A673 (cell line): ENCODE results near the gene GOLGA6L7. TPM values are rescaled to one million over a fixed set of nuclear protein-coding genes. Genes with fewer than 3 reads are reported as not detected.

Source experiments
- BruUV-seq: library from RNA; stranded (reverse); fragments of 400-500 nt; replicated peaks from 2 replicates; lab custom pipeline; 2021; lab: Mats Ljungman, UMichigan
- CTCF ChIA-PET: fragments of 300-600 bp; sonication (Branson Sonifier 250); formaldehyde crosslinking; loops from one replicate; lab custom pipeline; 2022; ENCODE audit warnings: antibody characterized with exemption; lab: Charles Lee
- POLR2A ChIA-PET: fragments of 300-600 bp; sonication (Branson Sonifier 250); formaldehyde crosslinking; loops from one replicate; lab custom pipeline; 2022; ENCODE audit warnings: antibody characterized with exemption; ENCODE audit not compliant: low non-redundant PET; lab: Charles Lee
- DNase-seq: peaks from one replicate; pipeline ENCODE4 v3.0.0-alpha.2; 2015; ENCODE audit warnings: low spot score
- H3K27ac ChIP-seq: fragments of 200-600 bp; sonication (generic); 2 replicates; pipeline ENCODE4 v1.5.1; 2016; ENCODE audit warnings: mixed run types, low read depth, mild to moderate bottlenecking, mixed read lengths, antibody characterized with exemption, low read length; ENCODE audit not compliant: poor library complexity, severe bottlenecking
- H3K27me3 ChIP-seq: fragments of 200-600 bp; sonication (generic); replicated peaks from 2 replicates; pipeline ENCODE4 v1.6.1; 2017; ENCODE audit warnings: mixed run types, low read depth, mild to moderate bottlenecking, mixed read lengths, antibody characterized with exemption, low read length; ENCODE audit not compliant: insufficient read depth, poor library complexity
- H3K36me3 ChIP-seq: fragments of 200-600 bp; sonication (generic); 2 replicates; pipeline ENCODE4 v1.6.1; 2016; ENCODE audit warnings: mixed run types, mild to moderate bottlenecking, mixed read lengths, antibody characterized with exemption, low read length; ENCODE audit not compliant: insufficient read depth, poor library complexity, severe bottlenecking
- H3K4me1 ChIP-seq: fragments of 200-600 bp; sonication (generic); 2 replicates; pipeline ENCODE4 v1.6.1; 2017; ENCODE audit warnings: mixed run types, mild to moderate bottlenecking, mixed read lengths, antibody characterized with exemption, low read length; ENCODE audit not compliant: insufficient read depth, poor library complexity, severe bottlenecking
- H3K4me3 ChIP-seq: fragments of 200-600 bp; sonication (generic); 2 replicates; pipeline ENCODE4 v1.5.1; 2016; ENCODE audit warnings: low read depth, mixed run types, mild to moderate bottlenecking, mixed read lengths, low read length; ENCODE audit not compliant: poor library complexity, severe bottlenecking
- H3K9me3 ChIP-seq: fragments of 200-600 bp; sonication (generic); 2 replicates; pipeline ENCODE4 v1.6.1; 2016; ENCODE audit warnings: mixed run types, low read depth, mild to moderate bottlenecking, mixed read lengths, antibody characterized with exemption, low read length; ENCODE audit not compliant: poor library complexity, severe bottlenecking
- EZH2 ChIP-seq: fragments of 200-600 bp; sonication (generic); IDR thresholded peaks from 2 replicates; pipeline ENCODE4 v1.6.1; 2017; ENCODE audit warnings: borderline replicate concordance, low read depth, mild to moderate bottlenecking, mixed read lengths, antibody characterized with exemption, low read length; ENCODE audit not compliant: poor library complexity, severe bottlenecking
- intact Hi-C: fragments of 100-400 bp; cut with micrococcal nuclease; formaldehyde crosslinking; loops from one replicate; pipeline ENCODE4 v1.10.0; 2022; ENCODE audit not compliant: unreplicated experiment
- total RNA-seq: library from RNA; stranded (reverse); gene quantifications from 2 replicates; pipeline ENCODE4 v1.2.3, GENCODE V29; 2021
- TF ChIP-seq, protein P1 (sequence below): fragments of 300-800, 200-600 bp; sonication (generic); conservative IDR thresholded peaks from 2 replicates; pipeline ENCODE4 v1.5.1; 2017; ENCODE audit warnings: low read depth, mild to moderate bottlenecking, antibody characterized with exemption, low read length, moderate library complexity, mixed read lengths

GOLGA6L7 gene
- total RNA-seq, 1 experiment from 2014 or later = not detected

DNA sequence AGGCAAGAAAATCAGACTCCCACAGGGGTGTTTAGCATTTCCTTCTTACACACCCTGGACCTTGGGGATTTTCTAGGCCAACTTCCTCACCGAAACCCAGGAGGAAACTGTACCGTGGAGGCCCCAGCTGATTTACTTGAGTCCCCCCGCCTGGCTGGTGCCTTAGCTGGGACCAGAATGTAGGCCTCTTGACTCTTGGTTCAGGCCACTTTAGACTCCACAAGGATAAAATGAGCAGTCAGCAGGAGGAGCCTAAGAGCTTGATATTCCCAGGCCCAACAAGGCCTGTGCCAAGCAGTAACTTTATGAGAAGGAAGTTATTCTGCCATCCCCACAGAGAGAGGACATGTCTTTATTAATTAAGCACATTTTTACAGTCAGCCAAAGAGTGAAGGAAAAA is 32.7 kb upstream of the GOLGA6L7 start:
- Histone ChIP-seq H3K4me1 (peaks cover 7% of the 10 kb centered on the region), H3K36me3 (no peaks in the 10 kb centered on the region), H3K4me3 (no peak overlapping the region), H3K27me3 (no peaks in the 10 kb centered on the region), H3K9me3 (no peaks in the 10 kb centered on the region), H3K27ac (no peak overlapping the region)
- DNase-seq = no peak
- ChIA-PET POLR2A (no interaction called here), CTCF (no interaction called here)
- intact Hi-C loops = no loop called here
- BruUV-seq = no TSS peak
- TF ChIP-seq, protein P1, sequence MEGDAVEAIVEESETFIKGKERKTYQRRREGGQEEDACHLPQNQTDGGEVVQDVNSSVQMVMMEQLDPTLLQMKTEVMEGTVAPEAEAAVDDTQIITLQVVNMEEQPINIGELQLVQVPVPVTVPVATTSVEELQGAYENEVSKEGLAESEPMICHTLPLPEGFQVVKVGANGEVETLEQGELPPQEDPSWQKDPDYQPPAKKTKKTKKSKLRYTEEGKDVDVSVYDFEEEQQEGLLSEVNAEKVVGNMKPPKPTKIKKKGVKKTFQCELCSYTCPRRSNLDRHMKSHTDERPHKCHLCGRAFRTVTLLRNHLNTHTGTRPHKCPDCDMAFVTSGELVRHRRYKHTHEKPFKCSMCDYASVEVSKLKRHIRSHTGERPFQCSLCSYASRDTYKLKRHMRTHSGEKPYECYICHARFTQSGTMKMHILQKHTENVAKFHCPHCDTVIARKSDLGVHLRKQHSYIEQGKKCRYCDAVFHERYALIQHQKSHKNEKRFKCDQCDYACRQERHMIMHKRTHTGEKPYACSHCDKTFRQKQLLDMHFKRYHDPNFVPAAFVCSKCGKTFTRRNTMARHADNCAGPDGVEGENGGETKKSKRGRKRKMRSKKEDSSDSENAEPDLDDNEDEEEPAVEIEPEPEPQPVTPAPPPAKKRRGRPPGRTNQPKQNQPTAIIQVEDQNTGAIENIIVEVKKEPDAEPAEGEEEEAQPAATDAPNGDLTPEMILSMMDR = no peak
- no peak for TF ChIP-seq EZH2

DNA sequence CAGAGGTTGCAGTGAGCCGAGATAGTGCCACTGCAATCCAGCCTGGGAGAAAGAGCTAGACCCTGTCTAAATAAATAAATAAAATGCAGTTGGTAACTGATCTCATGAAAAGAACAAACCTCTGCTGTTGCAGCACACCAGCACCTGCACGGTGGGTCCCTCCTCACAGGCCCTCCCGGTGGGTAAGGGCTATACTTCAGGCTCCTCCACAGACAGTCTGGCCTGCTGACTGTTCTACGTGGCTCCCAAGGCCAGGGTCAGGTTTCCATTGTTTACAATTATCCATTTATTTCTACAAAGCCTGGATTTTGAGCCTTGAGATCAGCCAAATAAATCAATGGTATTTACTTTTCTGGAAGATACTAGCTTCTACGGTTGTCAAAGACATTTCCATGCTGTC is 32.2 kb upstream of the GOLGA6L7 start:
- no peak for DNase-seq
- POLR2A ChIA-PET = no interaction called here
- Histone ChIP-seq H3K9me3 (no peaks in the 10 kb centered on the region), H3K27me3 (no peaks in the 10 kb centered on the region), H3K27ac (no peak overlapping the region), H3K4me3 (no peak overlapping the region), H3K4me1 (peaks cover 7% of the 10 kb centered on the region), H3K36me3 (no peaks in the 10 kb centered on the region)
- intact Hi-C loops = no loop called here
- BruUV-seq = no TSS peak
- no peak for TF ChIP-seq EZH2
- TF ChIP-seq, protein P1 = no peak
- CTCF ChIA-PET = no interaction called here

DNA sequence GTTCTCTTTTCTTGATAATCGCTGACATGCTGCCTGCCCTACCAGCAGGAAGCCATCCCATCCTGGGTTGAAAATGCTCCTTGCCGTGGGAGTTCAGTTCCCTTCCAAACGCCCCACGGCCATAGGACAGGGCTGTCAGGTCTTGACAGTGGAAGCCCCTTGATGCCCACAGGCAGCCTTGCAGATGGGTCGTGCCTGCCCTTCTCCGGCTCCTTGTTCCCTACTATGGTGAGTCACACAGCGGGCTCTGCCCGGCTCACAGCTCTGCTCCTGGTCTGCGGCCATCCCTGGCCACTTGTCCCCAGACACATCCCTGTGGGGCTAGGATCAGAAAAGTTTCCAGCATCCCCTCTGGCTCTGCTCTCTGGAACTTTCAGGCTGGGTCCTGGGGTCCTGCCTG is 31.1 kb upstream of the GOLGA6L7 start:
- BruUV-seq = no TSS peak
- Histone ChIP-seq H3K9me3 (no peaks in the 10 kb centered on the region), H3K4me3 (no peak overlapping the region), H3K27ac (no peak overlapping the region), H3K36me3 (no peaks in the 10 kb centered on the region), H3K27me3 (no peaks in the 10 kb centered on the region), H3K4me1 (no peaks in the 10 kb centered on the region)
- DNase-seq = no peak
- POLR2A ChIA-PET = no interaction called here
- intact Hi-C loops = no loop called here
- CTCF ChIA-PET = no interaction called here
- TF ChIP-seq, protein P1 = no peak
- no peak for TF ChIP-seq EZH2
